Ishikawa (cell line): ENCODE data around the gene VPS72.

Experiments used
- CEBPB ChIP-seq: IDR thresholded peaks from 2 replicates; pipeline ENCODE4 v1.6.1; 2012
- CREB1 ChIP-seq: IDR thresholded peaks from 2 replicates; pipeline ENCODE4 v1.6.1; 2012; ENCODE audit warnings: low read depth
- EGR1 ChIP-seq: IDR thresholded peaks from 2 replicates; pipeline ENCODE4 v1.6.1; 2012
- EP300 ChIP-seq: IDR thresholded peaks from 2 replicates; pipeline ENCODE4 v1.6.1; 2012; ENCODE audit warnings: borderline replicate concordance
- FOXM1 ChIP-seq: IDR thresholded peaks from 2 replicates; pipeline ENCODE4 v1.6.1; 2012; ENCODE audit warnings: low read depth, borderline replicate concordance
- MAX ChIP-seq: IDR thresholded peaks from 2 replicates; pipeline ENCODE4 v1.6.1; 2012
- NFIC ChIP-seq: IDR thresholded peaks from 2 replicates; pipeline ENCODE4 v1.6.1; 2012
- RAD21 ChIP-seq: IDR thresholded peaks from 2 replicates; pipeline ENCODE4 v1.6.1; 2012; ENCODE audit warnings: low read depth
- TAF1 ChIP-seq: IDR thresholded peaks from 2 replicates; pipeline ENCODE4 v1.6.1; 2012; ENCODE audit warnings: low read depth, mild to moderate bottlenecking
- TCF12 ChIP-seq: IDR thresholded peaks from 2 replicates; pipeline ENCODE4 v1.6.1; 2012; ENCODE audit warnings: low read depth
- TEAD4 ChIP-seq: IDR thresholded peaks from 2 replicates; pipeline ENCODE4 v1.6.1; 2012
- YY1 ChIP-seq: IDR thresholded peaks from 2 replicates; pipeline ENCODE4 v1.6.1; 2012; ENCODE audit warnings: low read depth
- ZBTB7A ChIP-seq: IDR thresholded peaks from 2 replicates; pipeline ENCODE4 v1.6.1; 2012; ENCODE audit warnings: low read depth
- TF ChIP-seq, protein P1 (sequence below): IDR thresholded peaks from 2 replicates; pipeline ENCODE4 v1.6.1; 2012; ENCODE audit warnings: low read depth, mild to moderate bottlenecking
- TF ChIP-seq, protein P2 (sequence below): IDR thresholded peaks from 2 replicates; pipeline ENCODE4 v1.6.1; 2012

The VPS72 gene

DNA sequence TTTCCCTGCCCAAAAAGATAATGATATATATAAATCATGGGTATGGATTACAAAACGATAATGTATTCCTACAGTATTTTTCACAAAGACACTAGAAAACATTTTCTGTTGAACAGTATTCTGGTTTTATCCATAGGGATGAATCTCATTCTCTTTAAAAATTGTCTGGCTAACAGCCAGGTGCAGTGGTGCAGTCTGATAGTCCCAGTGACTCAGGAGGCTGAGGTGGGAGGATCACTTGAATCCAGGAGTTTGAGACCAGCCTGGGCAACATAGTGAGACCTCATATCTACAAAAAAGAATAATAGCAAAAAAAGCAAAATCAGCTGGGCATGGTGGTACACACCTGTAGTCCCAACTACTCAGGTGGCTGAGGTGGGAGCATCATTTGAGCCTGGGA, 31.6 kb upstream of the VPS72 start:
- TF ChIP-seq EGR1 = no peak
- TF ChIP-seq MAX = no peak
- TF ChIP-seq NFIC = no peak
- TF ChIP-seq TCF12 = no peak
- no peak for TF ChIP-seq RAD21
- TF ChIP-seq, protein P1, sequence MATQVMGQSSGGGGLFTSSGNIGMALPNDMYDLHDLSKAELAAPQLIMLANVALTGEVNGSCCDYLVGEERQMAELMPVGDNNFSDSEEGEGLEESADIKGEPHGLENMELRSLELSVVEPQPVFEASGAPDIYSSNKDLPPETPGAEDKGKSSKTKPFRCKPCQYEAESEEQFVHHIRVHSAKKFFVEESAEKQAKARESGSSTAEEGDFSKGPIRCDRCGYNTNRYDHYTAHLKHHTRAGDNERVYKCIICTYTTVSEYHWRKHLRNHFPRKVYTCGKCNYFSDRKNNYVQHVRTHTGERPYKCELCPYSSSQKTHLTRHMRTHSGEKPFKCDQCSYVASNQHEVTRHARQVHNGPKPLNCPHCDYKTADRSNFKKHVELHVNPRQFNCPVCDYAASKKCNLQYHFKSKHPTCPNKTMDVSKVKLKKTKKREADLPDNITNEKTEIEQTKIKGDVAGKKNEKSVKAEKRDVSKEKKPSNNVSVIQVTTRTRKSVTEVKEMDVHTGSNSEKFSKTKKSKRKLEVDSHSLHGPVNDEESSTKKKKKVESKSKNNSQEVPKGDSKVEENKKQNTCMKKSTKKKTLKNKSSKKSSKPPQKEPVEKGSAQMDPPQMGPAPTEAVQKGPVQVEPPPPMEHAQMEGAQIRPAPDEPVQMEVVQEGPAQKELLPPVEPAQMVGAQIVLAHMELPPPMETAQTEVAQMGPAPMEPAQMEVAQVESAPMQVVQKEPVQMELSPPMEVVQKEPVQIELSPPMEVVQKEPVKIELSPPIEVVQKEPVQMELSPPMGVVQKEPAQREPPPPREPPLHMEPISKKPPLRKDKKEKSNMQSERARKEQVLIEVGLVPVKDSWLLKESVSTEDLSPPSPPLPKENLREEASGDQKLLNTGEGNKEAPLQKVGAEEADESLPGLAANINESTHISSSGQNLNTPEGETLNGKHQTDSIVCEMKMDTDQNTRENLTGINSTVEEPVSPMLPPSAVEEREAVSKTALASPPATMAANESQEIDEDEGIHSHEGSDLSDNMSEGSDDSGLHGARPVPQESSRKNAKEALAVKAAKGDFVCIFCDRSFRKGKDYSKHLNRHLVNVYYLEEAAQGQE = no peak
- no peak for TF ChIP-seq EP300
- TF ChIP-seq ZBTB7A = no peak
- no peak for TF ChIP-seq TAF1
- TF ChIP-seq CREB1 = no peak
- TF ChIP-seq YY1 = no peak
- TF ChIP-seq, protein P2, sequence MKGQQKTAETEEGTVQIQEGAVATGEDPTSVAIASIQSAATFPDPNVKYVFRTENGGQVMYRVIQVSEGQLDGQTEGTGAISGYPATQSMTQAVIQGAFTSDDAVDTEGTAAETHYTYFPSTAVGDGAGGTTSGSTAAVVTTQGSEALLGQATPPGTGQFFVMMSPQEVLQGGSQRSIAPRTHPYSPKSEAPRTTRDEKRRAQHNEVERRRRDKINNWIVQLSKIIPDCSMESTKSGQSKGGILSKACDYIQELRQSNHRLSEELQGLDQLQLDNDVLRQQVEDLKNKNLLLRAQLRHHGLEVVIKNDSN = no peak
- no peak for TF ChIP-seq CEBPB
- no peak for TF ChIP-seq TEAD4
- TF ChIP-seq FOXM1 = no peak

GRCh38 chr1:151213560-151213959, 23.6 kb upstream of the VPS72 start:
- no peak for TF ChIP-seq FOXM1
- no peak for TF ChIP-seq ZBTB7A
- TF ChIP-seq EGR1 = no peak
- no peak for TF ChIP-seq MAX
- TF ChIP-seq EP300 = no peak
- no peak for TF ChIP-seq TCF12
- TF ChIP-seq, protein P1 = no peak
- TF ChIP-seq YY1 = no peak
- TF ChIP-seq, protein P2 = no peak
- no peak for TF ChIP-seq TAF1
- TF ChIP-seq CREB1 = no peak
- TF ChIP-seq TEAD4 = no peak
- no peak for TF ChIP-seq CEBPB
- no peak for TF ChIP-seq NFIC
- TF ChIP-seq RAD21 = no peak

- TF ChIP-seq RAD21 (no peak), TEAD4 (no peak), YY1 (no peak), EGR1 (no peak), CREB1 (no peak), TAF1 (no peak), CEBPB (no peak), TCF12 (no peak), NFIC (no peak), MAX (no peak), EP300 (no peak), ZBTB7A (no peak), FOXM1 (no peak)
- TF ChIP-seq, protein P2 = no peak
- TF ChIP-seq, protein P1 = no peak
Measured at GRCh38 chr1:151211972-151212705, 22.1 kb upstream of the VPS72 start.

DNA sequence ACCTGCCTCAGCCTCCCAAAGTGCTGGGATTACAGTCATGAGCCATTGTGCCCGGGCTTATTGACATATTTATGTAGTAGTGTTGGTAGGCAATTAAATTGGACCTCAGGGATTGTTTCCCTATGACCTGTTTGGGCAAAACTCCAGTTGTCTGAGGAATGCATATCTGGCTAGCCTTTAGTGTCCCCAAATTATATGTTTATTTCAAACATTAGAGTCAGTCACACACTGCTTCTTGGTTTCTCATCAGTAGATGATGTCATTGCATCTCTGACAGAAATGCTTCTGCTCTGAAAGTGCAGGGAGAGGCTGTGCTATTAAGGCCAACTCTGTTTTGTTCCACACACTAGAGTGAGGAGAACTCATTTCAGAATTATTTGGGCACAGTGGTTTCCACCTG, 20.8 kb upstream of the VPS72 start:
- TF ChIP-seq TEAD4 (no peak), MAX (no peak), FOXM1 (no peak), TCF12 (no peak), CREB1 (no peak), ZBTB7A (no peak), EP300 (no peak), EGR1 (no peak), TAF1 (no peak), RAD21 (no peak), CEBPB (no peak)
- TF ChIP-seq, protein P2 = no peak
- TF ChIP-seq, protein P1 = no peak
